Prostate gland (tissue), 2 donors: ENCODE data around the gene DHRS7B. TPM values are rescaled to one million over a fixed set of nuclear protein-coding genes. Genes with fewer than 3 reads are reported as not detected.
A peak's percentile ranks its signal among the peaks of the same experiment; 100 is the strongest.
"Not testable (repeated sequence)": the region's sequence is repeated elsewhere in the genome, so short reads cannot be mapped to it uniquely, and the experiment has no call there.

Experiments used
- DNase-seq: peaks from one replicate; pipeline ENCODE4 v3.0.0-alpha.2; 2019; ENCODE audit warnings: low spot score
- H3K27ac ChIP-seq, 2 donors: fragments of 200-600 bp; sonication (generic); 2 replicates each; pipeline ENCODE4 v1.5.1; 2017 to 2019
- H3K27me3 ChIP-seq: fragments of 200-600 bp; sonication (generic); replicated peaks from 2 replicates; pipeline ENCODE4 v1.5.1; 2019; ENCODE audit not compliant: insufficient read depth
- H3K36me3 ChIP-seq, 2 donors: fragments of 200-600 bp; sonication (generic); 1 replicate in 1 of 2; 2 replicates in 1 of 2; pipeline versions ENCODE4 v1.5.1 to v1.8.1; 2017 to 2019
- H3K4me1 ChIP-seq: fragments of 200-600 bp; sonication (generic); replicated peaks from 2 replicates; pipeline ENCODE4 v1.5.1; 2019
- H3K4me3 ChIP-seq, 2 donors: fragments of 200-600 bp; sonication (generic); 2 replicates each; pipeline ENCODE4 v1.5.1; 2017 to 2019
- H3K9me3 ChIP-seq: fragments of 200-600 bp; sonication (generic); 2 replicates; pipeline ENCODE4 v1.5.1; 2017
- POLR2A ChIP-seq: fragments of 450-650 bp; IDR thresholded peaks from one replicate; pipeline ENCODE4 v1.6.1; 2016; ENCODE audit warnings: antibody characterized with exemption, mild to moderate bottlenecking
- POLR2AphosphoS5 ChIP-seq: sonication (generic); formaldehyde crosslinking; IDR thresholded peaks from one replicate; pipeline ENCODE4 v1.6.1; 2017; ENCODE audit warnings: antibody characterized with exemption
- WGBS: methylation state at CpG from one replicate; pipeline ENCODE4 v1.1.5; 2018; 5-methylcytosine and 5-hydroxymethylcytosine counted together
- intact Hi-C: fragments of 100-400 bp; cut with DNase I; formaldehyde crosslinking; loops from one replicate; pipeline ENCODE4 v1.14.2; 2022
- total RNA-seq, 2 donors: library from RNA; depleted of rRNA; stranded (reverse); fragments of >200 nt; gene quantifications; one replicate each; pipeline ENCODE4 v1.1.0, GENCODE V29; 2016
- TF ChIP-seq, protein P1 (sequence below), 4 experiments: fragments of 200-600 bp in 2 of 4; fragments of 450-650 bp in 2 of 4; sonication (generic) in 2 of 4; IDR thresholded peaks; 1 replicate in 3 of 4; 2 replicates in 1 of 4; pipeline ENCODE4 v1.5.1; 2016 to 2019; ENCODE audit warnings: antibody characterized with exemption in 4 of 4, mild to moderate bottlenecking in 2 of 4, moderate library complexity in 2 of 4

DHRS7B gene
- total RNA-seq, 2 donors from 2014 or later, result 52.1 to 67.5 TPM

DNA sequence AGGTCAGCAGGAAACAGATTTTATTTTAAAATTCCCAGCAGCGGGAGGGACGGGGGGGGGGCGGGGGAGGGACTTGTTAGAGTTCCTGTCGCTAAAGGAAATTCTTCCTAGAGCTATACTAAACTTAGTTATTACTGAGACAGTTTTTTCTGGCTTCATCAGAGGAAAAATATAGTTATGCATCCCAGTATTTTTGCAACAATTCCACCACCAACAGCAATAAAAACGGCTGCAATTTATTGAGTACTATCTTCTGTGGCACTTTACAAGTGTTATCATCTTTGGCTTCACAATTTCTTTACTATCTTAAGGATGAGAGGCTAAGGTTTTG is 6.9 kb upstream of the DHRS7B start:
- 0% methylated on average over 5 of the region's 5 CpGs for WGBS
- Histone ChIP-seq H3K4me3 (no peak overlapping the region), H3K36me3 (no peaks in the 10 kb centered on the region), H3K4me1 (no peaks in the 10 kb centered on the region), H3K27ac (no peak overlapping the region), H3K27me3 (no peaks in the 10 kb centered on the region), H3K9me3 (no peaks in the 10 kb centered on the region)
- no peak for DNase-seq
- intact Hi-C loops, result loop anchor here (5.0 to 10.0 kb wide), 2 partner anchors 78 to 125 kb away; partner anchors contain the start of gene USP22
- no peak for TF ChIP-seq POLR2AphosphoS5
- TF ChIP-seq, protein P1, sequence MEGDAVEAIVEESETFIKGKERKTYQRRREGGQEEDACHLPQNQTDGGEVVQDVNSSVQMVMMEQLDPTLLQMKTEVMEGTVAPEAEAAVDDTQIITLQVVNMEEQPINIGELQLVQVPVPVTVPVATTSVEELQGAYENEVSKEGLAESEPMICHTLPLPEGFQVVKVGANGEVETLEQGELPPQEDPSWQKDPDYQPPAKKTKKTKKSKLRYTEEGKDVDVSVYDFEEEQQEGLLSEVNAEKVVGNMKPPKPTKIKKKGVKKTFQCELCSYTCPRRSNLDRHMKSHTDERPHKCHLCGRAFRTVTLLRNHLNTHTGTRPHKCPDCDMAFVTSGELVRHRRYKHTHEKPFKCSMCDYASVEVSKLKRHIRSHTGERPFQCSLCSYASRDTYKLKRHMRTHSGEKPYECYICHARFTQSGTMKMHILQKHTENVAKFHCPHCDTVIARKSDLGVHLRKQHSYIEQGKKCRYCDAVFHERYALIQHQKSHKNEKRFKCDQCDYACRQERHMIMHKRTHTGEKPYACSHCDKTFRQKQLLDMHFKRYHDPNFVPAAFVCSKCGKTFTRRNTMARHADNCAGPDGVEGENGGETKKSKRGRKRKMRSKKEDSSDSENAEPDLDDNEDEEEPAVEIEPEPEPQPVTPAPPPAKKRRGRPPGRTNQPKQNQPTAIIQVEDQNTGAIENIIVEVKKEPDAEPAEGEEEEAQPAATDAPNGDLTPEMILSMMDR (IDR thresholded peaks at IDR 0.05), result peak in 1 of 4 experiments; percentile 9

DNA sequence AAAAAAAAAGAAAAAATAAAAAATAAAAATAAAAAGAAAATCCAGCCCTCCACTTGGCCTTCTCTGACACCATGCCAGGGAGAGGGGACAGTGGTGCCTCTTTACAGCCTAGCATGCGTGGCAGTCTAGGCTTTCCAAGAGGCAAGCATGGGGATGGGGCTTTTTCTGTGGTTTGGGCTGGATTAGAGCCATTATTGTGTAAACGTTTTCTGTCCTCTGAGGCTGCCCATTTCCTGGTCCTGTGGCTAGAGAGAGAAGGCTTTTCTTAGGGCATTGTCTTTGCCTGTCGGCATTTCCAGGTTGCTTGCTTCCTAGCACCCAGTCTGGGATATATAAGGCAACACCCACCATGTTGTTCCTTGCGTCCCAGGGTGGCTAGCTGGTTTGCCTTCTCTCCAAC is 2.7 kb upstream of the DHRS7B start:
- Histone ChIP-seq H3K27ac (no peak overlapping the region), H3K27me3 (no peaks in the 10 kb centered on the region), H3K4me1 (no peaks in the 10 kb centered on the region), H3K4me3 (no peak overlapping the region), H3K36me3 (no peaks in the 10 kb centered on the region), H3K9me3 (no peaks in the 10 kb centered on the region)
- WGBS, result 34% methylated on average over 4 of the region's 4 CpGs
- intact Hi-C loops, result loop anchor here (5.0 to 10.0 kb wide), 2 partner anchors 82 to 121 kb away; partner anchors contain the start of gene USP22
- no peak for DNase-seq
- TF ChIP-seq POLR2AphosphoS5 (no peak), POLR2A (no peak)
- TF ChIP-seq, protein P1 (IDR thresholded peaks at IDR 0.05), result no peak

DNA sequence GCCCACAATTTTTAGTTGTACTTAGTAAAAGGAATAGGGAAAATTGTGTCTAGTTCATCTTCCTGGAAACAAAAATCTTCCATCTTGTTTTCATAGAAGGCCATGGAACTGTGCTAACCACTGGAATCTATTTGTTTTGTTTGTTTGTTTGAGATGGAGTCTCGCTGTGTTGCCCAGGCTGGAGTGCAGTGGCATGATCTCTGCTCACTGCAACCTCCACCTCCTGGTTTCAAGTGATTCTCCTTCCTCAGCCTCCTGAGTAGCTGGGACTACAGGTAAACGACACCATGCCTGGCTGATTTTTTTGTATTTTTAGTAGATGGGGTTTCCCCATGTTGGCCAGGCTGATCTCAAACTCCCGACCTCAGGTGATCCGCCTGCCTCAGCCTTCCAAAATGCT is 2.2 kb upstream of the DHRS7B start:
- H3K27me3 ChIP-seq, H3K27ac ChIP-seq, H3K9me3 ChIP-seq, H3K4me3 ChIP-seq, DNase-seq, H3K36me3 ChIP-seq, H3K4me1 ChIP-seq: not testable (repeated sequence)
- WGBS, result 75% methylated on average over 4 of the region's 4 CpGs
- intact Hi-C loops, result loop anchor here (5.0 to 10.0 kb wide), 2 partner anchors 82 to 120 kb away; partner anchors contain the start of gene USP22

DNA sequence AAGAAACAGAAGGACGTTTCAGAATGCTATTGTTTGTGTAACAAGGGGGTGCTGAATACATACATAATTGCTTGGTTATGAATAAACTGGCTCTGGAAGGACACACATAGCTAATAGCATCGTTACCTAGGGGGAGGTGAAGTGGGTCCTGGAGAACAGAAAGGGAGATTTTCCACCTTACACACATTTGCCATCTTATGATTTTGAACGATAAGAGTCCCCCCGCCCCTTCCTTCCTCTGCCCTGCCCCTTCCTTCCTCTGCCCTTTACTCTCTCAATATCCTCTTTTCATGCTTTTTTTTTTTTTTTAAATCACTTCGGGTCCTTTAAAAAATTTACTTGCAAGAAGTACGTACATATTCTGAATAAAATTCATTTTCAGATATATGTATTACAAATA is 902 bp upstream of the DHRS7B start:
- TF ChIP-seq POLR2A (no peak), POLR2AphosphoS5 (no peak)
- TF ChIP-seq, protein P1 (IDR thresholded peaks at IDR 0.05), result no peak
- Histone ChIP-seq H3K4me3 (no peak overlapping the region), H3K27me3 (no peaks in the 10 kb centered on the region), H3K27ac (no peak overlapping the region), H3K4me1 (no peaks in the 10 kb centered on the region), H3K9me3 (no peaks in the 10 kb centered on the region), H3K36me3 (no peaks in the 10 kb centered on the region)
- intact Hi-C loops, result loop anchor here (2.0 to 10.0 kb wide), 4 partner anchors 87 to 386 kb away; no protein-coding TSS in a partner anchor
- 62% methylated on average over 6 of the region's 6 CpGs for WGBS
- DNase-seq, result no peak

DNA sequence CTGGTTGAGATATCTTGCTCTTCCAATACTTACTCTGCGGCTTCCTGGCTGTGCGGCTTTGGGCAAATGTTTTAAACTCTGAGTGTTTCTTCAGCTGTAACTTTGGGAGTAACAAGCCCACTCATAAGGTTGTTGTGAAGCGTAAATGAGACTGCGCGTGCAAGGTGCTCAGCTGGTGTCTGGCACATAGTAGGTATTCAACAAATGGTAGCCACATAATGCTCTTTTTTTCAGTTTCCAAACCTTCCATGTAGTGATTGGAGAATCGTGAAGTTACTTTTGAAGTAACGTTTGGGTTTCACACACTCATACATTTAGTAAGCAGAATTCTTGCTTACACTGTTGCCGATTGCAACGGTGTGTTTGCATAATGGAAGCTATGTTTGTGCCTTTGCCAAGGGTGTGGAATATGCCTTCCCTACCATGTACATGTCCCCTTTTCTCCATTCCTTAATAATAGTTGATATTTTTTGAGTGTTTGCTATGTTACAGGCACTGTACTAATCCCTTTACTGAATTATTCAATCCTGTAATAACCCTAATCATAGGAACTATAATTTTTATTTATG is 829 bp downstream of the DHRS7B start:
- intact Hi-C loops, result loop anchor here (2.0 to 10.0 kb wide), 4 partner anchors 85 to 385 kb away; no protein-coding TSS in a partner anchor
- Histone ChIP-seq H3K9me3 (no peaks in the 10 kb centered on the region), H3K27me3 (no peaks in the 10 kb centered on the region), H3K4me1 (no peaks in the 10 kb centered on the region), H3K36me3 (no peaks in the 10 kb centered on the region), H3K27ac (peak overlapping the region; percentile 91 to 93), H3K4me3 (peak overlapping the region; percentile 67 to 72)
- no peak for DNase-seq
- WGBS, result 8% methylated on average over 9 of the region's 9 CpGs
- TF ChIP-seq, protein P1 (IDR thresholded peaks at IDR 0.05), result no peak
- no peak for TF ChIP-seq POLR2AphosphoS5
- no peak for TF ChIP-seq POLR2A
